K562 (cell line): ENCODE results near the gene DRAXIN. TPM values are rescaled to one million over a fixed set of nuclear protein-coding genes. Genes with fewer than 3 reads are reported as not detected.
A peak's percentile ranks its signal among the peaks of the same experiment; 100 is the strongest.

ENCODE experiments used
- ADNP ChIP-seq: fragments of 200-800 bp; sonication (Bioruptor generic); IDR thresholded peaks from 2 replicates; pipeline ENCODE4 v1.6.1; 2016; ENCODE audit warnings: missing genetic modification characterization, missing compliant biosample characterization
- ATF1 ChIP-seq, 2 experiments: fragments of 450-650 bp in 1 of 2; IDR thresholded peaks; 2 replicates each; pipeline ENCODE4 v1.6.1; 2016; ENCODE audit warnings: missing compliant biosample characterization in 1 of 2, missing genetic modification characterization in 1 of 2
- ATF3 ChIP-seq, 2 experiments: fragments of 450-650 bp in 1 of 2; sonication (generic) in 1 of 2; formaldehyde crosslinking in 1 of 2; IDR thresholded peaks in 1 of 2; conservative IDR thresholded peaks in 1 of 2; 2 replicates each; pipeline versions ENCODE4 v1.6.1 to v1.8.1; 2016 to 2023; ENCODE audit warnings: mild to moderate bottlenecking in 2 of 2, moderate library complexity in 2 of 2, inconsistent platforms in 1 of 2, missing genetic modification reagents in 1 of 2
- CEBPB ChIP-seq: fragments of 450-650 bp; IDR thresholded peaks from 2 replicates; pipeline ENCODE4 v1.6.1; 2016; ENCODE audit warnings: missing genetic modification characterization, missing compliant biosample characterization
- ELF1 ChIP-seq: fragments of 200-800 bp; sonication (Bioruptor generic); IDR thresholded peaks from 2 replicates; pipeline ENCODE4 v1.6.1; 2016; ENCODE audit warnings: missing genetic modification characterization, missing compliant biosample characterization
- ELF4 ChIP-seq: fragments of 450-650 bp; formaldehyde crosslinking; IDR thresholded peaks from 2 replicates; pipeline ENCODE4 v1.4.0; 2022; ENCODE audit warnings: missing genetic modification characterization
- EP400 ChIP-seq: fragments of 450-650 bp; IDR thresholded peaks from 2 replicates; pipeline ENCODE4 v1.6.1; 2017; ENCODE audit warnings: antibody characterized with exemption, mild to moderate bottlenecking, moderate library complexity
- HNRNPUL1 ChIP-seq: fragments of 200-400 bp; formaldehyde crosslinking; IDR thresholded peaks from 2 replicates; pipeline ENCODE4 v1.6.1; 2017; ENCODE audit warnings: low read length
- KDM1A ChIP-seq, 2 experiments: fragments of 450-650 bp; IDR thresholded peaks; 2 replicates each; pipeline ENCODE4 v1.6.1; 2016; ENCODE audit warnings: mild to moderate bottlenecking in 2 of 2
- KDM5B ChIP-seq: fragments of 200-600 bp; sonication (generic); IDR thresholded peaks from 2 replicates; pipeline ENCODE4 v1.6.1; 2012; ENCODE audit warnings: low read depth, mild to moderate bottlenecking, moderate library complexity, low read length, control low read depth, inconsistent platforms; ENCODE audit not compliant: insufficient replicate concordance
- L3MBTL2 ChIP-seq: fragments of 450-650 bp; IDR thresholded peaks from 2 replicates; pipeline ENCODE4 v1.6.1; 2016; ENCODE audit warnings: mild to moderate bottlenecking, moderate library complexity
- MAX ChIP-seq: sonication (generic); formaldehyde crosslinking; IDR thresholded peaks from 2 replicates; pipeline ENCODE4 v1.9.0; 2022; ENCODE audit warnings: mild to moderate bottlenecking, missing genetic modification reagents
- MTA3 ChIP-seq: fragments of 450-650 bp; formaldehyde crosslinking; IDR thresholded peaks from 2 replicates; pipeline ENCODE4 v1.6.1; 2017; ENCODE audit warnings: mild to moderate bottlenecking, borderline replicate concordance
- MYC ChIP-seq, 2 experiments: fragments of 250-450 bp in 1 of 2; sonication (Bioruptor Pico) in 1 of 2; IDR thresholded peaks; 2 replicates each; pipeline versions ENCODE4 v1.5.1 to v1.6.1; 2012 to 2021; ENCODE audit warnings: low read depth in 2 of 2, borderline replicate concordance in 1 of 2, improper control_type of control experiment in 1 of 2, low read length in 1 of 2, mild to moderate bottlenecking in 1 of 2, moderate library complexity in 1 of 2
- NEUROD1 ChIP-seq: fragments of 150-350 bp; IDR thresholded peaks from 2 replicates; pipeline ENCODE4 v1.6.1; 2014; ENCODE audit warnings: borderline replicate concordance, low read length, low read depth; ENCODE audit not compliant: partially characterized antibody
- RBFOX2 ChIP-seq: fragments of 200-400 bp; formaldehyde crosslinking; IDR thresholded peaks from 2 replicates; pipeline ENCODE4 v1.6.1; 2017; ENCODE audit warnings: low read depth, mild to moderate bottlenecking, low read length, moderate library complexity
- ZKSCAN1 ChIP-seq: fragments of 150-350 bp; IDR thresholded peaks from 2 replicates; pipeline ENCODE4 v1.6.1; 2016; ENCODE audit warnings: low read depth, low read length
- ZNF3 ChIP-seq: fragments of 250-450 bp; sonication (Bioruptor Pico); IDR thresholded peaks from 2 replicates; pipeline ENCODE4 v1.5.0; 2021; ENCODE audit warnings: mild to moderate bottlenecking, moderate library complexity
- ZNF445 ChIP-seq: fragments of 250-450 bp; sonication (Bioruptor Pico); IDR thresholded peaks from 2 replicates; pipeline ENCODE4 v1.4.0; 2020; ENCODE audit warnings: low read depth, mild to moderate bottlenecking, moderate library complexity
- ZNF592 ChIP-seq: fragments of 450-650 bp; IDR thresholded peaks from 2 replicates; pipeline ENCODE4 v1.6.1; 2017; ENCODE audit warnings: antibody characterized with exemption, mild to moderate bottlenecking
- ZNF740 ChIP-seq, 3 experiments: fragments of 200-800 bp in 1 of 3; sonication (Bioruptor generic) in 1 of 3; sonication (generic) in 1 of 3; formaldehyde crosslinking in 1 of 3; IDR thresholded peaks; 2 replicates each; pipeline versions ENCODE4 v1.6.1 to v1.8.0; 2016 to 2022; ENCODE audit warnings: mild to moderate bottlenecking in 2 of 3, missing compliant biosample characterization in 2 of 3, missing genetic modification characterization in 2 of 3, missing genetic modification reagents in 1 of 3
- polyA plus RNA-seq, 8 experiments: library from polyadenylated mRNA; depleted of rRNA in 4 of 8; stranded (reverse) in 5 of 8; unstranded in 3 of 8; fragments of >200 nt; fragmentation: Nextera tagmentation in 2 of 8; fragmentation: Illumina TruSeq in 1 of 8; extraction: Ambion mirVana in 2 of 8; extraction: Trizol in 1 of 8; gene quantifications; 2 replicates each; pipeline versions ENCODE4 v1.2.1 to v1.2.3, GENCODE V29; 2011 to 2014; ENCODE audit warnings: inconsistent platforms in 1 of 8, missing spikeins in 1 of 8
- total RNA-seq, 7 experiments: library from RNA; depleted of rRNA in 6 of 7; stranded (reverse); fragments of >200 nt in 6 of 7; fragmentation: Illumina TruSeq in 2 of 7; extraction: Trizol in 2 of 7; gene quantifications; 2 replicates each; pipeline versions ENCODE4 v1.2.1 to v1.2.3, GENCODE V29; 2011 to 2021; ENCODE audit warnings: low replicate concordance in 1 of 7

The DRAXIN gene
- total and polyA plus RNA-seq, 9 of the 15 experiments (the other 6 are each of a cell fraction or from before 2014, with no cell fraction given), result 0.01 to 0.04 (median 0.01) TPM; not detected in 6

GRCh38 chr1:11725616-11726015 lies 34.1 kb downstream of the DRAXIN start (continued):
- TF ChIP-seq ZNF592 (peak; percentile 52; the same call in 1 of the 2 replicates), KDM5B (no peak), ZNF445 (CRISPR knock-in tag) (no peak), RBFOX2 (no peak), ZKSCAN1 (no peak), L3MBTL2 (peak; percentile 94), HNRNPUL1 (no peak), MYC (IDR thresholded peaks at IDR 0.05; ENCODE audit: low read depth, low read length) (peak; percentile 19; the same call in 1 of the 2 replicates), MYC (CRISPR knock-in tag; IDR thresholded peaks at IDR 0.05; ENCODE audit: borderline replicate concordance, low read depth) (no peak), ZNF3 (no peak), ZNF740 (CRISPR knock-in tag; IDR thresholded peaks at IDR 0.05) (no peak), ZNF740 (tag; IDR thresholded peaks at IDR 0.05) (no peak), ATF1 (CRISPR knock-in tag; IDR thresholded peaks at IDR 0.05) (no peak), ATF1 (tag; IDR thresholded peaks at IDR 0.05) (0 out of 2 replicates have a peak, but pooled peaks have one; percentile 19), ADNP (tag) (no peak), ATF3 (IDR thresholded peaks at IDR 0.05) (peak; percentile 45), ATF3 (CRISPR knock-in tag; conservative IDR thresholded peaks at IDR 0.05) (no peak), ELF1 (tag) (no peak), EP400 (peak; percentile 50), NEUROD1 (no peak), ELF4 (CRISPR knock-in tag) (no peak), MTA3 (no peak), MAX (CRISPR knock-in tag) (peak; percentile 65; the same call in 1 of the 2 replicates), KDM1A (IDR thresholded peaks at IDR 0.05) (no peak), CEBPB (tag) (peak; percentile 39; the same call in 1 of the 2 replicates)
